K562 (cell line): ENCODE measurements around the gene ZSWIM7. TPM values are rescaled to one million over a fixed set of nuclear protein-coding genes. Genes with fewer than 3 reads are reported as not detected.
A peak's percentile ranks its signal among the peaks of the same experiment; 100 is the strongest.

ENCODE experiments used
- ARID1B ChIP-seq: fragments of 450-650 bp; IDR thresholded peaks from 2 replicates; pipeline ENCODE4 v1.6.1; 2016; ENCODE audit warnings: antibody characterized with exemption, mild to moderate bottlenecking, inconsistent platforms
- CBFA2T3 ChIP-seq: fragments of 450-650 bp; IDR thresholded peaks from 2 replicates; pipeline ENCODE4 v1.6.1; 2017
- EP300 ChIP-seq: IDR thresholded peaks from 2 replicates; pipeline ENCODE4 v1.6.1; 2012; ENCODE audit warnings: low read length, improper control_type of control experiment
- HNRNPUL1 ChIP-seq: fragments of 200-400 bp; formaldehyde crosslinking; IDR thresholded peaks from 2 replicates; pipeline ENCODE4 v1.6.1; 2017; ENCODE audit warnings: low read length
- KLF6 ChIP-seq: fragments of 250-450 bp; sonication (Bioruptor Pico); IDR thresholded peaks from 2 replicates; pipeline ENCODE4 v1.4.0; 2020; ENCODE audit warnings: mild to moderate bottlenecking, moderate library complexity, borderline replicate concordance
- LEF1 ChIP-seq: fragments of 450-650 bp; IDR thresholded peaks from 2 replicates; pipeline ENCODE4 v1.6.1; 2016; ENCODE audit warnings: mild to moderate bottlenecking
- MEF2D ChIP-seq: conservative IDR thresholded peaks from 2 replicates; pipeline ENCODE4 v1.6.1; 2016; ENCODE audit warnings: low read depth, missing genetic modification characterization, missing compliant biosample characterization
- NCOR1 ChIP-seq: fragments of 450-650 bp; IDR thresholded peaks from 2 replicates; pipeline ENCODE4 v1.6.1; 2016; ENCODE audit warnings: mild to moderate bottlenecking, moderate library complexity
- NR3C1 ChIP-seq: sonication (generic); formaldehyde crosslinking; IDR thresholded peaks from 2 replicates; pipeline ENCODE4 v1.8.1; 2022; ENCODE audit warnings: missing genetic modification reagents
- POU5F1 ChIP-seq: fragments of 150-350 bp; IDR thresholded peaks from 2 replicates; pipeline ENCODE4 v1.6.1; 2014; ENCODE audit warnings: borderline replicate concordance, low read length, low read depth, mild to moderate bottlenecking; ENCODE audit not compliant: partially characterized antibody
- PREB ChIP-seq: sonication (generic); formaldehyde crosslinking; IDR thresholded peaks from 2 replicates; pipeline ENCODE4 v1.8.1; 2023; ENCODE audit warnings: mild to moderate bottlenecking, missing genetic modification reagents
- SMAD1 ChIP-seq: fragments of 150-350 bp; IDR thresholded peaks from 2 replicates; pipeline ENCODE4 v1.6.1; 2014; ENCODE audit warnings: low read length, low read depth; ENCODE audit not compliant: partially characterized antibody
- SMARCA4 ChIP-seq: fragments of 450-650 bp; IDR thresholded peaks from 2 replicates; pipeline ENCODE4 v1.6.1; 2016
- SMC3 ChIP-seq: conservative IDR thresholded peaks from 2 replicates; pipeline ENCODE4 v1.6.1; 2011; ENCODE audit warnings: low read depth, low read length, improper control_type of control experiment; ENCODE audit not compliant: insufficient read depth
- SP2 ChIP-seq: IDR thresholded peaks from 2 replicates; pipeline ENCODE4 v1.6.1; 2011; ENCODE audit warnings: mild to moderate bottlenecking, low read depth, low read length, moderate library complexity; ENCODE audit not compliant: poor library complexity, severe bottlenecking; ENCODE audit errors: extremely low read depth
- TBL1XR1 ChIP-seq, 2 experiments: IDR thresholded peaks; 2 replicates each; pipeline ENCODE4 v1.6.1; 2012; ENCODE audit warnings: improper control_type of control experiment in 2 of 2, low read length in 2 of 2, mild to moderate bottlenecking in 1 of 2
- ZBTB33 ChIP-seq: sonication (generic); formaldehyde crosslinking; IDR thresholded peaks from 2 replicates; pipeline ENCODE4 v1.8.1; 2023; ENCODE audit warnings: mild to moderate bottlenecking, missing genetic modification reagents
- ZNF584 ChIP-seq: fragments of 200-800 bp; sonication (Bioruptor generic); IDR thresholded peaks from 2 replicates; pipeline ENCODE4 v1.6.1; 2016; ENCODE audit warnings: low read depth, mild to moderate bottlenecking, missing genetic modification characterization, missing compliant biosample characterization
- polyA plus RNA-seq, 8 experiments: library from polyadenylated mRNA; depleted of rRNA in 4 of 8; stranded (reverse) in 5 of 8; unstranded in 3 of 8; fragments of >200 nt; fragmentation: Nextera tagmentation in 2 of 8; fragmentation: Illumina TruSeq in 1 of 8; extraction: Ambion mirVana in 2 of 8; extraction: Trizol in 1 of 8; gene quantifications; 2 replicates each; pipeline versions ENCODE4 v1.2.1 to v1.2.3, GENCODE V29; 2011 to 2014; ENCODE audit warnings: inconsistent platforms in 1 of 8, missing spikeins in 1 of 8
- total RNA-seq, 7 experiments: library from RNA; depleted of rRNA in 6 of 7; stranded (reverse); fragments of >200 nt in 6 of 7; fragmentation: Illumina TruSeq in 2 of 7; extraction: Trizol in 2 of 7; gene quantifications; 2 replicates each; pipeline versions ENCODE4 v1.2.1 to v1.2.3, GENCODE V29; 2011 to 2021; ENCODE audit warnings: low replicate concordance in 1 of 7
- TF ChIP-seq, protein P1 (sequence below): fragments of 200-800 bp; sonication (Bioruptor generic); IDR thresholded peaks from 2 replicates; pipeline ENCODE4 v1.6.1; 2017; ENCODE audit warnings: missing genetic modification characterization, missing compliant biosample characterization
- TF ChIP-seq, protein P2 (sequence below): fragments of 200-800 bp; sonication (Bioruptor generic); IDR thresholded peaks from 2 replicates; pipeline ENCODE4 v1.6.1; 2017; ENCODE audit warnings: missing genetic modification characterization, missing compliant biosample characterization
- TF ChIP-seq, protein P3 (sequence below): fragments of 450-650 bp; IDR thresholded peaks from one replicate; pipeline ENCODE4 v1.6.1; 2018; ENCODE audit warnings: mild to moderate bottlenecking, moderate library complexity; ENCODE audit not compliant: partially characterized antibody

ZSWIM7 gene
- total and polyA plus RNA-seq, 9 of the 15 experiments (the other 6 are each of a cell fraction or from before 2014, with no cell fraction given), result 5.9 to 18.7 (median 9.5) TPM

DNA sequence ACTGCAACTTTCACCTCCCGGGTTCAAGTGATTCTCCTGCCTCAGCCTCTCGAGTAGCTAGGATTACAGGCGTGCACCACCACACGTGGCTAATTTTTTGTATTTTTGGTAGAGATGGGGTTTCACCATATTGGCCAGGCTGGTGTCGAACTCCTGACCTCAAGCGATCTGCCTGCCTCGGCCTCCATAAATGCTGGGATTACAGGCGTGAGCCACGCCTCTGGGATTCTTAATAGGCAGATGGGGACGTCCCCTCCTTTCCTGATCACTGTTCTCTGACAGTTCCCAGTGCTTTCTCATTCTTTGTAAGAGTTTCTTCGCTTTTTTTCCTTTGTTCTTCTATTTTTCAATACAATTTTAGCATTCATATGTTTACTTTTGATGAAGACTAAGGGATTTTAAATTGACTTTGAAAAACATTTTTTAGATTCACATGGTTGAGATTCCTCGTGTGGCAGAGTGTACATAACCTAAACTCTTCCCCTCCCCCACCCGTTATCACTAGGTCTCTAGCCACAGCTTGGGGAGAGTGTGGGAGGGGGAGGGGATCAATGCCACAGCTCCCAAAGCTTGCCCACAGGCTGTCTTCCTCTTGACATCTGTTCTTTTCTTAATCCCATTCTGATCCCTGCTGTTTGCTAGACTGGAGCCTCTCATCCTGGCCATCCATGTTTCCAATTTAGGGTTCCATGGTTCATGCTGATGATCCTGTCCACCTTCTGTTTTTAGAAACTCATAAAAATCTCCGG, 43.5 kb downstream of the ZSWIM7 start (continued):
- TF ChIP-seq POU5F1 (no peak), MEF2D (peak; percentile 72; the same call in 1 of the 2 replicates), PREB (CRISPR knock-in tag) (no peak), ZBTB33 (CRISPR knock-in tag) (no peak), CBFA2T3 (peak; percentile 81), TBL1XR1 (IDR thresholded peaks at IDR 0.05; ENCODE audit: low read length in 2 of 2) (peak in 1 of 2 experiments; percentile 38; a peak in 1 of 4 replicates), SMC3 (no peak), HNRNPUL1 (no peak), LEF1 (peak; percentile 93), SMAD1 (no peak), EP300 (peak; percentile 65; the same call in 1 of the 2 replicates), NCOR1 (peak; percentile 56), SP2 (no peak), ARID1B (peak; percentile 78), KLF6 (CRISPR knock-in tag) (no peak), ZNF584 (no peak), SMARCA4 (peak; percentile 51; the same call in 1 of the 2 replicates), NR3C1 (CRISPR knock-in tag) (no peak)
- TF ChIP-seq, protein P1, sequence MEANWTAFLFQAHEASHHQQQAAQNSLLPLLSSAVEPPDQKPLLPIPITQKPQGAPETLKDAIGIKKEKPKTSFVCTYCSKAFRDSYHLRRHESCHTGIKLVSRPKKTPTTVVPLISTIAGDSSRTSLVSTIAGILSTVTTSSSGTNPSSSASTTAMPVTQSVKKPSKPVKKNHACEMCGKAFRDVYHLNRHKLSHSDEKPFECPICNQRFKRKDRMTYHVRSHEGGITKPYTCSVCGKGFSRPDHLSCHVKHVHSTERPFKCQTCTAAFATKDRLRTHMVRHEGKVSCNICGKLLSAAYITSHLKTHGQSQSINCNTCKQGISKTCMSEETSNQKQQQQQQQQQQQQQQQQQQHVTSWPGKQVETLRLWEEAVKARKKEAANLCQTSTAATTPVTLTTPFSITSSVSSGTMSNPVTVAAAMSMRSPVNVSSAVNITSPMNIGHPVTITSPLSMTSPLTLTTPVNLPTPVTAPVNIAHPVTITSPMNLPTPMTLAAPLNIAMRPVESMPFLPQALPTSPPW, result peak; percentile 56
- TF ChIP-seq, protein P2, sequence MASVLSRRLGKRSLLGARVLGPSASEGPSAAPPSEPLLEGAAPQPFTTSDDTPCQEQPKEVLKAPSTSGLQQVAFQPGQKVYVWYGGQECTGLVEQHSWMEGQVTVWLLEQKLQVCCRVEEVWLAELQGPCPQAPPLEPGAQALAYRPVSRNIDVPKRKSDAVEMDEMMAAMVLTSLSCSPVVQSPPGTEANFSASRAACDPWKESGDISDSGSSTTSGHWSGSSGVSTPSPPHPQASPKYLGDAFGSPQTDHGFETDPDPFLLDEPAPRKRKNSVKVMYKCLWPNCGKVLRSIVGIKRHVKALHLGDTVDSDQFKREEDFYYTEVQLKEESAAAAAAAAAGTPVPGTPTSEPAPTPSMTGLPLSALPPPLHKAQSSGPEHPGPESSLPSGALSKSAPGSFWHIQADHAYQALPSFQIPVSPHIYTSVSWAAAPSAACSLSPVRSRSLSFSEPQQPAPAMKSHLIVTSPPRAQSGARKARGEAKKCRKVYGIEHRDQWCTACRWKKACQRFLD (CRISPR knock-in tag), result peak; percentile 47; the same call in 1 of the 2 replicates
- TF ChIP-seq, protein P3, sequence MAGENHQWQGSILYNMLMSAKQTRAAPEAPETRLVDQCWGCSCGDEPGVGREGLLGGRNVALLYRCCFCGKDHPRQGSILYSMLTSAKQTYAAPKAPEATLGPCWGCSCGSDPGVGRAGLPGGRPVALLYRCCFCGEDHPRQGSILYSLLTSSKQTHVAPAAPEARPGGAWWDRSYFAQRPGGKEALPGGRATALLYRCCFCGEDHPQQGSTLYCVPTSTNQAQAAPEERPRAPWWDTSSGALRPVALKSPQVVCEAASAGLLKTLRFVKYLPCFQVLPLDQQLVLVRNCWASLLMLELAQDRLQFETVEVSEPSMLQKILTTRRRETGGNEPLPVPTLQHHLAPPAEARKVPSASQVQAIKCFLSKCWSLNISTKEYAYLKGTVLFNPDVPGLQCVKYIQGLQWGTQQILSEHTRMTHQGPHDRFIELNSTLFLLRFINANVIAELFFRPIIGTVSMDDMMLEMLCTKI, result no peak
